G401 (cell line): ENCODE measurements around the gene KCNN2. TPM values are rescaled to one million over a fixed set of nuclear protein-coding genes. Genes with fewer than 3 reads are reported as not detected.

Experiments used
- DNase-seq: peaks from one replicate; pipeline ENCODE4 v3.0.0-alpha.2; 2015; ENCODE audit warnings: low spot score
- in situ Hi-C: cut with HindIII; loops from 2 replicates; pipeline ENCODE4 v1.10.0; 2016; ENCODE audit warnings: low sequenced_read_pairs, mixed read lengths
- total RNA-seq: library from RNA; depleted of rRNA; stranded (reverse); fragments of >200 nt; shearing (Covaris generic); gene quantifications from 2 replicates; pipeline ENCODE4 v1.2.3, GENCODE V29; 2014

The KCNN2 gene
- total RNA-seq, 1 experiment from 2014 or later = not detected

DNA sequence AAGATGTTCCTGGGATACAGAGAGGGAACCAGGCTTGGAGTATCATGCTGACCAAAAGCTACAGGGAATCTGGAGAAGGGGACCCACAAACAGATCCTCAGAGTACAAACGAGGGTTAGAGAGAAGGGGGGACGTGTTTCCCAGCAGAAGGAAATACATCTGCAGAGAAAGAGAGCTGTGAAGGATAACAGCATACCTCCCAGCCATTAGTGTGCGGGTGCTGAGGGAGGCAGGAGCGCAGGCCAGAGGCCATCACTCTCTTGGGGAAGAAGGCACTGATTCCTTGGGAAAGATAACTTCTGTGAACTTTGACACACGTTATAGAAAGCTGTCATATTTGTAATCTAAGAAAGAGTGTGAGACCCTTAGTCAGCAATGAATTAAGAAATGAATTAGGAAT, 96.9 kb downstream of the KCNN2 start:
- no peak for DNase-seq
- in situ Hi-C loops = no loop called here

DNA sequence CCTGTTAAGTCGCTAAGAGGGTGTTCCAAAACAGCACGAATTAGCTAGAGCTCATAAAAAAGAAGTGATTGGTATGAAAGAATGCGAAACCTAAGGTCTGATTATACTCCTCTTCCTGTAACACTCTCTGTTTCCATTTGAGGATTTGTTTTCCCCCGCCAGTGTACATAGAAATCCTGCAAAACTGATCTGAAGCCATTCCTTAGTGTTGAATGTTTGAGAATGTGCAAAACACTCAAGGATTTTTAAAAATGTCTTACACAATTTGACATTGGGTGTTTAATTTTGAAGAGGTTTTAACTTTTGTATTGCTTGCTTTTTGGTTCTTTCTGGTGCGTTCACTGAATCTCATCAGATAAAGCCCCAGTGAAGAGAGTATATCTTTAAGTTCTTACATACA, 105.3 kb downstream of the KCNN2 start:
- no peak for DNase-seq
- in situ Hi-C loops = no loop called here

DNA sequence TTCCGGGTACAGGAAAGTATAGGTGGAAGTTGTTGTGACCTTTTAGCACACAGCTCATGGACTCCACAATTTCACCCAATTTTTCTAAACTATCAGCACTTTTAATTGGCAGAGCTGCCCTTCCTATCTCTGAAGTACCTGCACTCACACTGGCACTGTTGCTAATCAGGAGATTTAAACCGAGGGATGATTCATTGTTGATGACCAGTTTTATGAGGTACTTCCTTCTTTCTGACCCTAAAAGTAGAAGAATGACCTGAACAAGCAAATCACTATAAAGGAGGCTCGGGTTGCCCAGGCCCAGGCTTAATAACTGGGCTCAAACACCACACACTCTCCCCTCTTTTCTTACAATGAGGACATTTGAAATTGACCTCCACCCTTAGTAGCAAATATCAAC, 105.9 kb downstream of the KCNN2 start:
- in situ Hi-C loops = no loop called here
- no peak for DNase-seq

GRCh38 chr5:114469372-114469771, 107.5 kb downstream of the KCNN2 start:
- in situ Hi-C loops = no loop called here
- DNase-seq = peak; percentile 37

GRCh38 chr5:114471529-114471928, 109.7 kb downstream of the KCNN2 start:
- no peak for DNase-seq
- in situ Hi-C loops = no loop called here

DNA sequence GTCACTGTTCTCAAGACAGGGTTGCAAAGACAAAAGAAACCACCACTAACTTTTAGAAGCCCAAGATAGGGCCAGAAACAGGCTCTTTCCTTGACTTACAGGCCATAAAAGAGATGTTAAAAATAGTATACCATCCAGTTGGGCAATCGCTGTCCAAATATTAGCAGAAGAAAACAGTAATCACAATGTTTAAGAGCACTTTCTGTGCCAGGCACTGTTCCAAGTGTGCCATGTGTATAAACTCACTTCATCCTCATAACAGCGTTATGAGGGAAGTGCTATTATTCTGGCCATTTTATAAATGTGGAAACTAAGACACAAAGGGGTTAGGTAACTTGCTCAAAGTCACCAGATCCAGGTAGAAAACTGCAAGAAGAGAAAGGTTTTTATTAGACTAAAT, 111.7 kb downstream of the KCNN2 start:
- no peak for DNase-seq
- in situ Hi-C loops = no loop called here

DNA sequence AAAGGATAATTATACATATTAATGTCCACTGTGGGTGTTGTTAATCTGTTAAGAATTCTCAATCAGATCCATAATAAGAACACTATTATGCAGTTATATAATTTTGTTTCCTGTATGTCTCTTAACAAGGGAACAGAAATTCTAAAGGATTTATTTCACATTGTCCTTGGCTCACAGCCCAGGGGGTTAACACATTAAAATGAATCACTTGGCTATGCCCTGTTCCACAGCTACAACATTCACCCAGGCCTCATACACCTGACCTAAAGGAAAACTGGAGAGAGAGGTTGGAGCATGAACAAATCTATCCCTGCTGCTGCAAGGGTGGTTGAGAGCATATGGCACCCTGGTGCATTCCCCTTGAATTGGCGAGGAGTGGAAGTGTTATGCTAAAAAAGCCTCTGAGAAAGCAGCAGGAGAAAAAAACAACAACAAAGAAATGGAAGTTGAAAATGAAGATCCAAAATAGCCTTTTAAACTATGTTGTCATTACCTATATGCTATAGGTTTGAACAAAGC, 116.0 kb downstream of the KCNN2 start:
- no peak for DNase-seq
- in situ Hi-C loops = no loop called here

- DNase-seq = no peak
- in situ Hi-C loops = no loop called here
Observed at GRCh38 chr5:114500756-114501155, 138.9 kb downstream of the KCNN2 start.

DNA sequence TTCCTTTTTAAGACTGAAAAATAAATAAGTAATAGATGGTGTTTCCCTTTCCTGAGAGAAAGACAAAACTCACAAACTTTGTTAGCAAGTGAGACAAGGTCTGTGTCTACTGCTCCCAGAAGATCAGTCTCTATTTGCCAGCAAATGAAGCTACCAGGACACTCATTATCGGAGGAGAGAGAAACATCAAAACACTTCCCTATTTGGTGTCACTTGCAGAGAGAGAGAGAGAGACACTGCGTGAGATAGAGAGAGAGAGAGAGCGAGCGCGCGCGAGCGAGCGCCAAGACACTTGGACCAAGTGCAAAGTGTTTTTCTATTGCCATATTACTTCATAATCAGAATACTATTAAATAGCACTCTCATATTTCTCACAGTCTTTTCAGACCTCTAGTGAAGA, 142.7 kb downstream of the KCNN2 start:
- in situ Hi-C loops = no loop called here
- DNase-seq = no peak

DNA sequence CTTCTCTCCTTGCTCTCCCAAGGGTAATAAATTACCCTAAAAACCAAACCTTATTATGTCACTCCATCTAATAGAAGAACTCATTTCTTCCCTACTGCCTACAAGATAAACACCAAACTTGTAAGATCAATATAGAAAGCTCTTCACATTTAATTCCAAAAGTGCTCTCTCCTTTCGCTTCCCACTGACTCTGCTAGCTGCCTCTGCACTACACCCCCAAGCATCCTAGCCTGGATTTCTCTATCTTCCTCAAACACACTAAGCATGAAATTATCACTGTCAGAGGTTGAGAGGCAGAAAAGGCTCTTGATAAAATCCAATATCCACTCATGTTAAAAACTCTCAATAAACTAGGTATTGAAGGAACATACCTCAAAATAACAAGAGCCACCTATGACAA, 162.4 kb downstream of the KCNN2 start:
- in situ Hi-C loops = no loop called here
- no peak for DNase-seq

DNA sequence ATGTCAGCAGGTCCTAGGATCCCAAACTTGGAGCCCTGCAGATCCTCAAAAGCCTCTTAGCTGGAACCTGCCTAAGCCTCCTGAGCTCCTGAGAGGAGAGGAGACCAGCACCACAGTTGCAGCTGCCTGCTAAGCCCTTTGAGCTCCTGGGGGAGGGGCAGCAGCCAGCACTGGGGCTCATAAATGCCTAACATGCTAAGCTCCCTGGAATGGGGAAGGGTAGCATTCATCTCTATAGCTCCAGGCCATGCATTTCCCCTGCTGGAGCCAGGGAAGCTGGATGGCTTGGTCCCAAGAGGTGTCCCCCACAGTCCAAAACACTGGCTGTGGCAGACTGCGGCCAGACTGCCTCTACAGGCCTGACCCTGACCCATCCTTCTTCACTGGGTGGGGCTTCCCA, 182.7 kb downstream of the KCNN2 start:
- DNase-seq = no peak
- in situ Hi-C loops = no loop called here
